ENCODE results near the gene ITCH. TPM values are rescaled to one million over a fixed set of nuclear protein-coding genes. Genes with fewer than 3 reads are reported as not detected.
"Not testable (repeated sequence)": the region's sequence is repeated elsewhere in the genome, so short reads cannot be mapped to it uniquely, and the experiment has no call there.

ITCH gene
- total RNA-seq, 2 experiments from 2014 or later, result 52.1 to 59.9 TPM

- DNase-seq (no peak), ATAC-seq (no peak)
- peak overlapping the region; percentile 22 for H3K27ac Mint-ChIP-seq
- H3K9me3 Mint-ChIP-seq (ENCODE audit: insufficient read depth), result no peaks in the 10 kb centered on the region
- POLR2A ChIA-PET, result no interaction called here
- CTCF ChIA-PET, result interaction anchor here (2.9 to 5.3 kb wide), 2 partner anchors 41 to 92 kb away, joined by 14 to 26 read pairs; partner anchors contain the start of gene ITCH
- peaks cover 44% of the 10 kb centered on the region for H3K4me1 Mint-ChIP-seq (ENCODE audit: low read depth)
- no peaks in the 10 kb centered on the region for H3K27me3 Mint-ChIP-seq (ENCODE audit: low read depth)
- no peak overlapping the region for H3K4me3 Mint-ChIP-seq
- peaks cover 44% of the 10 kb centered on the region for H3K36me3 Mint-ChIP-seq (ENCODE audit: low read depth)
Observed at GRCh38 chr20:34403908-34404307, 40.8 kb downstream of the ITCH start.

DNA sequence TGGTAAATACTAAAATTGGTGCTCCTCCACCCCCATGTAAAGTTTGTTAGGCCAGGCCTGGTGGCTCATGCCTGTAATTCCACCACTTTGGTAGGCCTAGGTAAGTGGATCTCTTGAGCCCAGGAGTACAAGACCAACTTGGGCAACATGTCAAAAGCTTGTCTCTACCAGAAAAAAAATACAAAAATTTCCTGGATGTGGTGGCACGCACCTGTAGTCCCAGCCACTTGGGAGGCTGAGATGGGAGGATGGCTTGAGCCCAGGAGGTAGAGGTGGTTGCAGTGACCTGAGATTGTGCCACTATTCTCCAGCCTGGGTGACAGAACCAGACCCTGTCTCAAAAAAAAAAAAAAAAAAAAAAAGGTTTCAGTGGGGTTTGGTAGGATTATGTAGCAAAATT, 41.7 kb downstream of the ITCH start:
- Mint-ChIP-seq H3K4me3 (peak overlapping the region; percentile 42), H3K4me1 (ENCODE audit: low read depth) (peaks cover 44% of the 10 kb centered on the region), H3K27me3 (ENCODE audit: low read depth) (no peaks in the 10 kb centered on the region), H3K36me3 (ENCODE audit: low read depth) (peaks cover 50% of the 10 kb centered on the region), H3K9me3 (ENCODE audit: insufficient read depth) (no peaks in the 10 kb centered on the region), H3K27ac (peak overlapping the region; percentile 78)
- ChIA-PET POLR2A (interaction anchor here (1.0 to 1.7 kb wide), 2 partner anchors 41 to 111 kb away, joined by 3 to 6 read pairs; partner anchors contain the start of genes DYNLRB1 and ITCH), CTCF (interaction anchor here (2.9 to 5.3 kb wide), 2 partner anchors 42 to 92 kb away, joined by 14 to 26 read pairs; partner anchors contain the start of gene ITCH)
- no peak for DNase-seq
- peak; percentile 18 for ATAC-seq

DNA sequence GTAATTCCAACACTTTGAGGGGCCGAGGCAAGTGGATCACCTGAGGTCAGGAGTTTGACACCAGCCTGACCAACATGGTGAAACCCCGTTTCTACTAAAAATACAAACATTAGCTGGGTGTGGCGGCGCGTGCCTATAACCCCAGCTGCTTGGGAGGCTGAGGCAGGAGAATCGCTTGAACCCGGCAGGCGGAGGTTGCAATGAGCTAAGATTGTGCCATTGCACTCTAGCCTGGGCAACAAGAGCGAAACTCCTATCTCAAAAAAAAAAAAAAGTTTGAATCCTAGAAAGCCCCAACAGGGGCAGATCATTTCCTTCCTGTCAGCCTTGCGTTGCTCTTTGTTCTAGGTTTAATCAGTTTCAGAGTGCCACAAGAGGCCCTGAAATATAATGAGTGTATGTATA, 42.2 kb downstream of the ITCH start:
- CTCF ChIA-PET, result interaction anchor here (1.2 to 5.3 kb wide), 4 partner anchors 9 to 304 kb away, joined by 4 to 26 read pairs (median 10); partner anchors contain the start of gene ITCH
- peak; percentile 50 for DNase-seq
- Mint-ChIP-seq H3K4me1 (ENCODE audit: low read depth) (peaks cover 44% of the 10 kb centered on the region), H3K36me3 (ENCODE audit: low read depth) (peaks cover 49% of the 10 kb centered on the region), H3K27ac (peak overlapping the region; percentile 78), H3K4me3 (peak overlapping the region; percentile 42)
- ATAC-seq, result peak; percentile 85
- not testable (repeated sequence) for H3K27me3 Mint-ChIP-seq (ENCODE audit: low read depth); H3K9me3 Mint-ChIP-seq (ENCODE audit: insufficient read depth)
- POLR2A ChIA-PET, result interaction anchor here (0.6 to 1.7 kb wide), 6 partner anchors 42 to 752 kb away, joined by 3 to 7 read pairs (median 4); partner anchors contain the start of genes DYNLRB1 and ITCH

DNA sequence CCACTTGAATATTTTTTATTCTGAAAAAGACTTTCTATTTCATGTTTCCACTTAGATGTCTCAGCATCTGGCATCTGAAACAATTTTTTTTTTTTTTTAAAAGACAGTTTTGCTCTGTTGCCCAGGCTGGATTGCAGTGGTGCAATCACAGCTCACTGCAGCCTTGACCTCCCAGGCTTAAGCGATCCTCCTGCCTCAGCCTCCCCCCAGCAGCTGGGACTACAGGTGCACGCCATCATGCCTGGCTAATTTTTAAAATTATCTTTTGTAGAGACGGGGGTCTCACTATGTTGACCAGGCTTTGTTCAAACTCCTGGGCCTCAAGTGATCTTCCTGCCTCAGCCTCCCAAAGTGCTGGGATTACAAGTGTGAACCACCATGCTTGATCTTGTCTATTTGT, 42.9 kb downstream of the ITCH start:
- ChIA-PET CTCF (interaction anchor here (1.2 to 5.3 kb wide), 4 partner anchors 9 to 303 kb away, joined by 4 to 26 read pairs (median 10); partner anchors contain the start of gene ITCH), POLR2A (interaction anchor here (0.6 to 1.7 kb wide), 5 partner anchors 21 to 753 kb away, joined by 3 to 7 read pairs (median 4); partner anchors contain the start of gene ITCH)
- Mint-ChIP-seq H3K4me1 (ENCODE audit: low read depth) (peaks cover 42% of the 10 kb centered on the region), H3K36me3 (ENCODE audit: low read depth) (peaks cover 47% of the 10 kb centered on the region), H3K27ac (peak overlapping the region; percentile 40)
- H3K4me3 Mint-ChIP-seq; H3K27me3 Mint-ChIP-seq (ENCODE audit: low read depth); H3K9me3 Mint-ChIP-seq (ENCODE audit: insufficient read depth); DNase-seq; ATAC-seq: not testable (repeated sequence)

DNA sequence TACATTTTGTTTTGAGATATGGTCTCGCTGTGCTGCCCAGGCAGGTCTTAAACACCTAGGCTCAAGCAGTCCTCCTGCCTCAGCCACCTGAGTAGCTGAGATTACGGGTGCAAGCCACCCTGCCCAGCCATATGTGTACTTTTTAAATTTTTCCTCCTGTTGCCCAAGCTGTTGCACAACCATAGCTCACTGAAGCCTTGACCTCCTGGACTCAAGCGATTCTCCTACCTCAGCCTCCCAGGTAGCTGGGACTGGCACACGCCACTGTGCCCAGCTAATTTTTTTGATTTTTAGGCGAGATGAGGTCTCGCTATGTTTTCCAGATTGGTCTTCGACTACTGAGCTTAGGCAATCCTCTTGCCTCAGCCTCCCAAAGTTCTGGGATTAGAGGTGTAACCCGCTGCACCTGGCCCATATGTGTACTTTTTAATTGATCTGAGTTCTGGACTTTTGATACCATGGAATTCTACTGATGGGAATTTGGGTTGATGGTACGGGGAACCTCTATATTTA, 44.9 kb downstream of the ITCH start:
- peaks cover 38% of the 10 kb centered on the region for H3K36me3 Mint-ChIP-seq (ENCODE audit: low read depth)
- ChIA-PET POLR2A (interaction anchor here (0.6 to 1.2 kb wide), 2 partner anchors 109 to 1027 kb away, joined by 3 read pairs; no protein-coding TSS in a partner anchor), CTCF (interaction anchor here (2.3 kb wide), 1 partner anchor 95 kb away, joined by 12 read pairs; no protein-coding TSS in a partner anchor)
- no peak for ATAC-seq
- peaks cover 34% of the 10 kb centered on the region for H3K4me1 Mint-ChIP-seq (ENCODE audit: low read depth)
- no peak for DNase-seq
- no peak overlapping the region for H3K4me3 Mint-ChIP-seq
- H3K27ac Mint-ChIP-seq, result peak overlapping the region; percentile 56
- no peaks in the 10 kb centered on the region for H3K9me3 Mint-ChIP-seq (ENCODE audit: insufficient read depth)
- H3K27me3 Mint-ChIP-seq (ENCODE audit: low read depth), result no peaks in the 10 kb centered on the region

- no peak overlapping the region for H3K27ac Mint-ChIP-seq
- H3K4me1 Mint-ChIP-seq (ENCODE audit: low read depth), result peaks cover 28% of the 10 kb centered on the region
- H3K9me3 Mint-ChIP-seq (ENCODE audit: insufficient read depth), result no peaks in the 10 kb centered on the region
- H3K27me3 Mint-ChIP-seq (ENCODE audit: low read depth), result no peaks in the 10 kb centered on the region
- H3K36me3 Mint-ChIP-seq (ENCODE audit: low read depth), result peaks cover 36% of the 10 kb centered on the region
- ChIA-PET POLR2A (no interaction called here), CTCF (interaction anchor here (1.6 kb wide), 1 partner anchor 98 kb away, joined by 7 read pairs; no protein-coding TSS in a partner anchor)
- ATAC-seq (no peak), DNase-seq (no peak)
- H3K4me3 Mint-ChIP-seq, result no peak overlapping the region
Observed at GRCh38 chr20:34410336-34410735, 47.3 kb downstream of the ITCH start.

DNA sequence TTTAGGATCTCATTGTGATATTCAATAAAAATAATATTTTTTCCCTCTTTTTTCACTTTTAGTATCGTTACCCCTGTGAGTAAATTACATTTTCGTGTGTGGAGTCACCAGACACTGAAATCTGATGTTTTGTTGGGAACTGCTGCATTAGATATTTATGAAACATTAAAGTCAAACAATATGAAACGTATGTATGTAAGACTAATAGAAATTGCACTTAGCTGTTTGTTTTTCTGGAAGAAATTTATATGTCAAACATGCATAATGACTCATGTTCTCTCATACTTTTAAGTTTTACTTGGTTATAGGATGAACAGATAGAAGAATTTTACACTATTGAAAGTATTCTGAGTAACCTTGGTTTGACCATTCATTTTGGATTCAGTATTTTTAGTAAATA, 49.4 kb downstream of the ITCH start:
- no peaks in the 10 kb centered on the region for H3K9me3 Mint-ChIP-seq (ENCODE audit: insufficient read depth)
- no peaks in the 10 kb centered on the region for H3K27me3 Mint-ChIP-seq (ENCODE audit: low read depth)
- H3K36me3 Mint-ChIP-seq (ENCODE audit: low read depth), result peaks cover 38% of the 10 kb centered on the region
- H3K4me3 Mint-ChIP-seq, result no peak overlapping the region
- H3K27ac Mint-ChIP-seq, result no peak overlapping the region
- CTCF ChIA-PET, result no interaction called here
- POLR2A ChIA-PET, result interaction anchor here (0.8 kb wide), 1 partner anchor 49 kb away, joined by 7 read pairs; the partner anchor contains the start of gene ITCH
- no peak for DNase-seq
- no peak for ATAC-seq
- H3K4me1 Mint-ChIP-seq (ENCODE audit: low read depth), result peaks cover 24% of the 10 kb centered on the region

- ChIA-PET POLR2A (interaction anchor here (1.4 kb wide), 1 partner anchor 51 kb away, joined by 6 read pairs; no protein-coding TSS in a partner anchor), CTCF (interaction anchor here (1.2 to 1.6 kb wide), 2 partner anchors 9 to 102 kb away, joined by 5 to 7 read pairs; no protein-coding TSS in a partner anchor)
- Mint-ChIP-seq H3K27ac (peak overlapping the region; percentile 26), H3K36me3 (ENCODE audit: low read depth) (peaks cover 32% of the 10 kb centered on the region), H3K4me1 (ENCODE audit: low read depth) (peaks cover 23% of the 10 kb centered on the region)
- DNase-seq; ATAC-seq; H3K4me3 Mint-ChIP-seq; H3K27me3 Mint-ChIP-seq (ENCODE audit: low read depth); H3K9me3 Mint-ChIP-seq (ENCODE audit: insufficient read depth): not testable (repeated sequence)
Observed at GRCh38 chr20:34414525-34414924, 51.5 kb downstream of the ITCH start.

- DNase-seq, result no peak
- Mint-ChIP-seq H3K4me1 (ENCODE audit: low read depth) (peaks cover 23% of the 10 kb centered on the region), H3K9me3 (ENCODE audit: insufficient read depth) (no peaks in the 10 kb centered on the region), H3K27me3 (ENCODE audit: low read depth) (no peaks in the 10 kb centered on the region), H3K4me3 (no peak overlapping the region), H3K36me3 (ENCODE audit: low read depth) (peaks cover 32% of the 10 kb centered on the region), H3K27ac (peak overlapping the region; percentile 26)
- ChIA-PET POLR2A (interaction anchor here (1.4 kb wide), 1 partner anchor 52 kb away, joined by 6 read pairs; no protein-coding TSS in a partner anchor), CTCF (interaction anchor here (1.2 to 1.6 kb wide), 2 partner anchors 9 to 103 kb away, joined by 5 to 7 read pairs; no protein-coding TSS in a partner anchor)
- no peak for ATAC-seq
Observed at GRCh38 chr20:34415079-34415478, 52.0 kb downstream of the ITCH start.

- ChIA-PET CTCF (interaction anchor here (1.1 kb wide), 1 partner anchor 108 kb away, joined by 9 read pairs; no protein-coding TSS in a partner anchor), POLR2A (no interaction called here)
- H3K9me3 Mint-ChIP-seq (ENCODE audit: insufficient read depth), result no peaks in the 10 kb centered on the region
- peaks cover 12% of the 10 kb centered on the region for H3K4me1 Mint-ChIP-seq (ENCODE audit: low read depth)
- ATAC-seq (no peak), DNase-seq (no peak)
- no peak overlapping the region for H3K27ac Mint-ChIP-seq
- peaks cover 51% of the 10 kb centered on the region for H3K36me3 Mint-ChIP-seq (ENCODE audit: low read depth)
- no peak overlapping the region for H3K4me3 Mint-ChIP-seq
- no peaks in the 10 kb centered on the region for H3K27me3 Mint-ChIP-seq (ENCODE audit: low read depth)
Observed at GRCh38 chr20:34420146-34420545, 57.1 kb downstream of the ITCH start.

DNA sequence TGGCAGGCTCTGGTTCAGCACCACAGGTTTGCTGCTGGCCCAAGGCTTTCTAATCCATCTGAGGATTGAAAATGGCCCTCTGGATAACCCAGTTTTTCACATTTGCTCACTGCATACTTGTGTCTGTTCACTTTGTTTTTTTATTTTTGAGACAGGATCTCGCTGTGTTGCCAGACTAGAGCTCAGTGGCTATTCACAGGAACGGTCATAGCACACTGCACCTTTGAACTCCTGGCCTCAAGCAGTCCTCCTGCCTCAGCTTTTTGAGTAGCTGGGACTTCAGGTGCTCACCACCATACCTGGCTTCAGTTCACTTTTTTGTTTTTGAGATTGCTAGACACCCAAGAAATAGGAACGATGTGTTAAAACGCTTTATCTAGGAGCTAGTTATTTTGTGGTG, 57.9 kb downstream of the ITCH start:
- Mint-ChIP-seq H3K36me3 (ENCODE audit: low read depth) (peaks cover 54% of the 10 kb centered on the region), H3K4me1 (ENCODE audit: low read depth) (peaks cover 7% of the 10 kb centered on the region), H3K4me3 (no peak overlapping the region), H3K9me3 (ENCODE audit: insufficient read depth) (no peaks in the 10 kb centered on the region), H3K27ac (no peak overlapping the region), H3K27me3 (ENCODE audit: low read depth) (no peaks in the 10 kb centered on the region)
- POLR2A ChIA-PET, result no interaction called here
- no peak for ATAC-seq
- CTCF ChIA-PET, result interaction anchor here (2.4 kb wide), 1 partner anchor 108 kb away, joined by 10 read pairs; no protein-coding TSS in a partner anchor
- DNase-seq, result no peak

Measured in activated CD8-positive, alpha-beta T cell treated with anti-CD3 and anti-CD28 coated beads, Interleukin-2, amount 10 ng/mL, durations not matched to agents 7 days and 5 days (primary cell).